Kidney (tissue), 14 donors: ENCODE measurements around the gene FURIN. TPM values are rescaled to one million over a fixed set of nuclear protein-coding genes. Genes with fewer than 3 reads are reported as not detected.

ENCODE experiments used
- DNase-seq, 5 donors: peaks; one replicate each; pipeline ENCODE4 v3.0.0-alpha.2; 2013 to 2020
- FAIRE-seq: peaks from 2 replicates; lab custom pipeline; 2012; peaks lifted over from hg19 to GRCh38; lab: Jason Lieb, UNC
- H3K27ac ChIP-seq, 2 donors: one replicate each; pipeline ENCODE4 v1.7.0; 2013; ENCODE audit warnings: low read depth in 2 of 2, low read length in 2 of 2, inconsistent platforms in 1 of 2
- H3K27me3 ChIP-seq: one replicate; pipeline ENCODE4 v1.7.1; 2013; ENCODE audit warnings: low read length, inconsistent platforms; ENCODE audit not compliant: control insufficient read depth, insufficient read depth
- H3K36me3 ChIP-seq, 3 donors: one replicate each; pipeline versions ENCODE4 v1.7.0 to v1.7.1; 2013; ENCODE audit warnings: low read length in 3 of 3, control low read depth in 1 of 3, inconsistent platforms in 1 of 3; ENCODE audit not compliant: insufficient read depth in 3 of 3, control insufficient read depth in 2 of 3
- H3K4me1 ChIP-seq, 3 donors: one replicate each; pipeline versions ENCODE4 v1.7.0 to v1.7.1; 2013; ENCODE audit warnings: low read length in 3 of 3, inconsistent platforms in 1 of 3, low read depth in 1 of 3; ENCODE audit not compliant: control insufficient read depth in 2 of 3, insufficient read depth in 2 of 3
- H3K4me3 ChIP-seq, 3 donors: one replicate each; pipeline versions ENCODE4 v1.7.0 to v1.8.1; 2013; ENCODE audit warnings: low read length in 3 of 3, control low read depth in 1 of 3, inconsistent platforms in 1 of 3
- H3K9ac ChIP-seq, 3 donors: one replicate each; pipeline versions ENCODE4 v1.7.0 to v1.7.1; 2013; ENCODE audit warnings: low read length in 3 of 3, control low read depth in 1 of 3, inconsistent platforms in 1 of 3
- H3K9me3 ChIP-seq, 3 donors: one replicate each; pipeline versions ENCODE4 v1.7.0 to v1.7.1; 2013; ENCODE audit warnings: low read length in 3 of 3, control low read depth in 1 of 3, inconsistent platforms in 1 of 3; ENCODE audit not compliant: control insufficient read depth in 2 of 3, insufficient read depth in 1 of 3
- intact Hi-C: fragments of 100-400 bp; cut with DNase I; formaldehyde crosslinking; loops from one replicate; pipeline ENCODE4 v1.11.1; 2022
- polyA plus RNA-seq: library from polyadenylated mRNA; stranded (reverse); fragments of 350-450 nt; fragmentation: Illumina TruSeq; extraction: RNeasy Lipid Tissue Mini Kit (QIAGEN cat#74804); gene quantifications from one replicate; pipeline ENCODE4 v1.2.3, GENCODE V29; 2014; ENCODE audit warnings: low read depth, low replicate concordance; ENCODE audit not compliant: insufficient read depth
- total RNA-seq: library from RNA; stranded (reverse); fragmentation: NEBNext Ultra II Directional; extraction: Animal tissue kit (Norgen Biotek cat#: 25700); gene quantifications from one replicate; pipeline ENCODE4 v1.2.1, GENCODE V29; 2021
- TF ChIP-seq, protein P1 (sequence below): IDR thresholded peaks from 3 replicates; pipeline ENCODE4 v1.5.1; 2012; ENCODE audit warnings: mild to moderate bottlenecking, moderate library complexity, borderline replicate concordance; ENCODE audit not compliant: insufficient read depth; ENCODE audit errors: extremely low read depth
- donor health status: control.
- donor health status: control.
- donor health status: control.
- donor health status: control.
- donor health status: control.
- donor health status: DM: yes; HTN: yes; CAD: no.
- donor health status: Normal renal cell carcinoma (clear cell type).

FURIN gene
- total and polyA plus RNA-seq, 2 donors from 2014 or later = 36.4 to 75.9 TPM

DNA sequence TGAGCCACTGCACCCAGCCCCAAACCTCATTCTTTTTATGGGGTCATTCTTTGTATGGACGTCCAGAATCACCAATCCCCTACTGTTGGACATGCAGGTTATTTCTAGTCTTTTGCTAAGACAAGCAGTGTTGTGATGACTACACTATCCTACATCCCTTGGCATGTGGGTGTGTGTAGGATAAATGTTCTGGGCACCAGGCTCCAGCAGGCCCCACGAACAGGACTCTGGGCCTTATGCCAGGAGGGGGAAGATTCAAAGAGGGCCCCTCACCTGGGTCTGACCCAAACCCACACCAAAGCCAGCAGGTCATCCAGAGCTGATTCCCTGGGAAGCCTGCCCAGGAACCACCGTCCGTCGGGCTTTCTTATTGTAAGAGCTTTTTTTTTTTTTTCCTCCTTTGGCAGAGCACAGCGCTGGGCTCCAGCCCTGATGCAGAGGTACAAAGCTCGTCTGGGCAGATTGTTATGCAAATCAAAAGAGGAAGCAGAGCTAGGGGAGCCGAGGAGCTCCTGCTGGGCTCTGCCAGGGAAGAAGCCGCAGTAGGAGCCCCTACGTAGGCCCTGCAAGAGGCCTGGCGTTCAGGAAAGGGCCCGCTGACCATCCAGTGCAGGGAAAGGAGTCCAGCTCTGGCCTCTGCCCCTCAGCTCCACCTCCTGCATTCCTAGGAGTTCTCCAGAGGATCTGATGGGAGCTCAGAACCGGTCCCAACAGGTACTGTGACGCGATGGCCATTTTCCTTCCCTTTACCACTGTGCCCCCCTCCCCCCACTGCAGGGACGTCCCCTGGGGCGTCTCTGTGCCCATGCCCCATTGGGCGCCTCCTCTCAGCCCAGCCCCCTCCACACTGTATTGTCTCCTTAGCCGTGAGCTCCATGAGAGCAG, 29.0 kb upstream of the FURIN start:
- H3K27me3 ChIP-seq = no peaks in the 10 kb centered on the region
- TF ChIP-seq, protein P1, sequence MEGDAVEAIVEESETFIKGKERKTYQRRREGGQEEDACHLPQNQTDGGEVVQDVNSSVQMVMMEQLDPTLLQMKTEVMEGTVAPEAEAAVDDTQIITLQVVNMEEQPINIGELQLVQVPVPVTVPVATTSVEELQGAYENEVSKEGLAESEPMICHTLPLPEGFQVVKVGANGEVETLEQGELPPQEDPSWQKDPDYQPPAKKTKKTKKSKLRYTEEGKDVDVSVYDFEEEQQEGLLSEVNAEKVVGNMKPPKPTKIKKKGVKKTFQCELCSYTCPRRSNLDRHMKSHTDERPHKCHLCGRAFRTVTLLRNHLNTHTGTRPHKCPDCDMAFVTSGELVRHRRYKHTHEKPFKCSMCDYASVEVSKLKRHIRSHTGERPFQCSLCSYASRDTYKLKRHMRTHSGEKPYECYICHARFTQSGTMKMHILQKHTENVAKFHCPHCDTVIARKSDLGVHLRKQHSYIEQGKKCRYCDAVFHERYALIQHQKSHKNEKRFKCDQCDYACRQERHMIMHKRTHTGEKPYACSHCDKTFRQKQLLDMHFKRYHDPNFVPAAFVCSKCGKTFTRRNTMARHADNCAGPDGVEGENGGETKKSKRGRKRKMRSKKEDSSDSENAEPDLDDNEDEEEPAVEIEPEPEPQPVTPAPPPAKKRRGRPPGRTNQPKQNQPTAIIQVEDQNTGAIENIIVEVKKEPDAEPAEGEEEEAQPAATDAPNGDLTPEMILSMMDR = no peak
- H3K4me1 ChIP-seq = peaks cover 0 to 4% (median 0%) of the 10 kb centered on the region in 3 donors
- peak overlapping the region in 1 of 2 donors; percentile 37 for H3K27ac ChIP-seq
- peak in 3 of 5 donors; percentile 36 to 52 (median 44) for DNase-seq
- H3K4me3 ChIP-seq = no peak overlapping the region
- H3K9ac ChIP-seq = no peak overlapping the region
- no peaks in the 10 kb centered on the region for H3K9me3 ChIP-seq
- H3K36me3 ChIP-seq = no peaks in the 10 kb centered on the region
- no peak for FAIRE-seq
- intact Hi-C loops = no loop called here

DNA sequence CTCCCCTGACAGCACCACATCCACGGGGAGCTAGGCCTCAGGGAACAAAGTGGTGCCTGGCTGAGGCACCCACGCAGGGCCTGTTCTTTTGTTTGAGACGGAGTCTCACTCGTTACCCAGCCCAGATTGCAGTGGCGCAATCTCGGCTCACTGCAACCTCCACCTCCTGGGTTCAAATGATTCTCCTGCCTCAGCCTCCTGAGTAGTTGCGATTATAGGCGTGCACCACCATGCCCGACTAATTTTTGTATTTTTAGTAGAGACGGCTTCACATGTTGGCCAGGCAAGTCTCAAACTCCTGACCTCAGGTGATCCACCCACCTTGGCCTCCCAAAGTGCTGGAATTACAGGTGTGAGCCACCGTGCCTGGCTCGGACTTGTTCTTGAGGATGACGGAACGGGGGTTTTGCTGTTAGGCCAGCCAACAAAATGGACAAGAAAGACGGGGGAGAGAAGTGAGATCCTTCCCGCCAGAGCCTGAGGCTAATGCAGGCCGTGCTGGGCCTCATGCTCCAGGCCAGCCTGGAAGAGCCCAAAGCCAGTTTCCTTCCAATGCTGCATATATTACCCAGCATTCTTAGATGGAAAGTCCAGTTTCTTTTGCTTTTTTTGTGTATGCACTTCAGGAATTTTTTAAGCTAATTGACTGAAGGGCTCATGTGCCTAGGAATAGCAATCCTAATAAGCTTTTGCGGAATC, 28.1 kb upstream of the FURIN start:
- Histone ChIP-seq H3K9ac (no peak overlapping the region), H3K27ac (peak overlapping the region in 1 of 2 donors; percentile 37)
- intact Hi-C loops = no loop called here

DNA sequence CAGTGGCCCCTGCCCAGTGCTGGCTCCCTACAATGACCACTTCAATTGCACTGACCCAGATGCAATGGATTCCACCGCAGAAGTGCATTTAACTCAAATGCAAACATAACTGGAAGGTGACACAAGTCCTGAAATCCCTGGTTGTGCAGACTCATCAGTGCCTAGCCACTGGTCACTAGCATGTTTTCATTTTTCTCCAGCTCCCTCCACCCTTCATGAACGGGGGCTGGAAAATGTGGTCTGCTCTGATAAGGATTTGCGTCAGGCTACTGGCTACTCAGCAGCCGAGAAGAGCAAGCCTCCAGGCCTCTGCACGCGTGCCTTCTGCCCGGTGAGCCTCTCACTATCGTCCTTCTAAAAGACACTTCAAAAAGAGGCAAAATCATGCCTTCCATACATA, 27.4 kb upstream of the FURIN start:
- Histone ChIP-seq H3K4me3 (no peak overlapping the region), H3K9me3 (no peaks in the 10 kb centered on the region), H3K4me1 (peaks cover 0 to 4% (median 0%) of the 10 kb centered on the region in 3 donors), H3K36me3 (no peaks in the 10 kb centered on the region), H3K27ac (no peak overlapping the region), H3K27me3 (no peaks in the 10 kb centered on the region), H3K9ac (no peak overlapping the region)
- no peak for FAIRE-seq
- TF ChIP-seq, protein P1 = no peak
- intact Hi-C loops = no loop called here
- no peak for DNase-seq

More for the DNA sequence above, 28.1 kb upstream of the FURIN start:
- Histone ChIP-seq H3K4me3 (no peak overlapping the region), H3K9me3 (no peaks in the 10 kb centered on the region), H3K36me3 (no peaks in the 10 kb centered on the region), H3K27me3 (no peaks in the 10 kb centered on the region), H3K4me1 (peaks cover 0 to 4% (median 0%) of the 10 kb centered on the region in 3 donors)
- TF ChIP-seq, protein P1 = no peak
- no peak for DNase-seq
- no peak for FAIRE-seq
